K562 (cell line): Measurements from ENCODE around the gene HAO2.

ENCODE experiments used
- CREBBP ChIP-seq: IDR thresholded peaks from one replicate; pipeline ENCODE4 v1.6.1; 2012; ENCODE audit warnings: low read depth, mild to moderate bottlenecking, control low read depth, inconsistent platforms, low read length
- CTCF ChIP-seq, 3 experiments: IDR thresholded peaks in 2 of 3; conservative IDR thresholded peaks in 1 of 3; 2 replicates each; pipeline ENCODE4 v1.5.1; 2011 to 2012; ENCODE audit warnings: low read length in 3 of 3, mild to moderate bottlenecking in 3 of 3, control low read depth in 2 of 3, improper control_type of control experiment in 1 of 3, inconsistent platforms in 1 of 3, low read depth in 1 of 3, mixed read lengths in 1 of 3, moderate library complexity in 1 of 3; ENCODE audit not compliant: insufficient read depth in 2 of 3
- E2F5 ChIP-seq: sonication (generic); formaldehyde crosslinking; IDR thresholded peaks from 2 replicates; pipeline ENCODE4 v1.8.0; 2022; ENCODE audit warnings: mild to moderate bottlenecking, missing genetic modification reagents
- MAZ ChIP-seq, 2 experiments: fragments of 450-650 bp in 1 of 2; sonication (generic) in 1 of 2; formaldehyde crosslinking; IDR thresholded peaks in 1 of 2; conservative IDR thresholded peaks in 1 of 2; 2 replicates each; pipeline versions ENCODE4 v1.4.0 to v1.5.0; 2020; ENCODE audit warnings: mild to moderate bottlenecking in 1 of 2, missing genetic modification reagents in 1 of 2
- POLR2A ChIP-seq: fragments of 450-650 bp; conservative IDR thresholded peaks from 2 replicates; pipeline ENCODE4 v1.6.1; 2016
- POLR2AphosphoS5 ChIP-seq: IDR thresholded peaks from 2 replicates; pipeline ENCODE4 v1.6.1; 2011; ENCODE audit warnings: mild to moderate bottlenecking, low read depth, low read length, moderate library complexity; ENCODE audit not compliant: control insufficient read depth, insufficient read depth
- RBFOX2 ChIP-seq: fragments of 200-400 bp; formaldehyde crosslinking; IDR thresholded peaks from 2 replicates; pipeline ENCODE4 v1.6.1; 2017; ENCODE audit warnings: low read depth, mild to moderate bottlenecking, low read length, moderate library complexity
- RFX5 ChIP-seq: IDR thresholded peaks from 2 replicates; pipeline ENCODE4 v1.6.1; 2011; ENCODE audit warnings: low read depth, mild to moderate bottlenecking, improper control_type of control experiment, low read length
- SIX5 ChIP-seq, 2 experiments: IDR thresholded peaks; 2 replicates each; pipeline ENCODE4 v1.6.1; 2011; ENCODE audit warnings: low read length in 2 of 2, borderline replicate concordance in 1 of 2, low read depth in 1 of 2, mild to moderate bottlenecking in 1 of 2, moderate library complexity in 1 of 2; ENCODE audit not compliant: insufficient read depth in 1 of 2
- STAT6 ChIP-seq: sonication (generic); formaldehyde crosslinking; IDR thresholded peaks from 2 replicates; pipeline ENCODE4 v1.8.1; 2023; ENCODE audit warnings: mild to moderate bottlenecking, missing genetic modification reagents

- TF ChIP-seq CREBBP (no peak), RBFOX2 (no peak), SIX5 (IDR thresholded peaks at IDR 0.05; ENCODE audit: borderline replicate concordance in 1 of 2, insufficient read depth in 1 of 2, low read depth in 1 of 2, low read length in 2 of 2) (no peak), STAT6 (CRISPR knock-in tag) (no peak), POLR2A (no peak), POLR2AphosphoS5 (no peak), MAZ (CRISPR knock-in tag; conservative IDR thresholded peaks at IDR 0.05 in 1 of 2, IDR thresholded peaks at IDR 0.05 in 1 of 2) (no peak), RFX5 (no peak), E2F5 (CRISPR knock-in tag) (no peak), CTCF (IDR thresholded peaks at IDR 0.05 in 2 of 3, conservative IDR thresholded peaks at IDR 0.05 in 1 of 3; ENCODE audit: insufficient read depth in 2 of 3, low read depth in 1 of 3, low read length in 3 of 3) (no peak)
Measured at GRCh38 chr1:119345398-119345797, 23.2 kb upstream of the HAO2 start.
